H9 (cell line): ENCODE data around the gene SFMBT2. TPM values are rescaled to one million over a fixed set of nuclear protein-coding genes. Genes with fewer than 3 reads are reported as not detected.

Experiments used
- DNase-seq: peaks from one replicate; pipeline ENCODE4 v3.0.0-alpha.2; 2017
- H2AFZ ChIP-seq: one replicate; pipeline ENCODE4 v1.6.1; 2013; ENCODE audit warnings: mild to moderate bottlenecking, low read length, control low read depth, moderate library complexity
- H2AK5ac ChIP-seq: 2 replicates; pipeline ENCODE4 v1.6.1; 2013; ENCODE audit warnings: low read length, control low read depth, mixed read lengths; ENCODE audit not compliant: insufficient read length
- H2BK120ac ChIP-seq: one replicate; pipeline ENCODE4 v1.6.1; 2013; ENCODE audit warnings: low read depth, mild to moderate bottlenecking, low read length, control low read depth, inconsistent platforms; ENCODE audit not compliant: poor library complexity, severe bottlenecking
- H2BK12ac ChIP-seq: 2 replicates; pipeline ENCODE4 v1.6.1; 2013; ENCODE audit warnings: low read length, control low read depth, mixed read lengths, low read depth; ENCODE audit not compliant: insufficient read length
- H2BK15ac ChIP-seq: 2 replicates; pipeline ENCODE4 v1.6.1; 2013; ENCODE audit warnings: low read depth, low read length, control low read depth
- H2BK20ac ChIP-seq: one replicate; pipeline ENCODE4 v1.6.1; 2013; ENCODE audit warnings: low read depth, mild to moderate bottlenecking, low read length, control low read depth, inconsistent platforms; ENCODE audit not compliant: poor library complexity, severe bottlenecking
- H2BK5ac ChIP-seq: 2 replicates; pipeline ENCODE4 v1.6.1; 2013; ENCODE audit warnings: low read length, control low read depth, mixed read lengths; ENCODE audit not compliant: insufficient read length
- H3K14ac ChIP-seq: 2 replicates; pipeline ENCODE4 v1.6.1; 2013; ENCODE audit warnings: low read length, control low read depth; ENCODE audit not compliant: insufficient read depth
- H3K18ac ChIP-seq: 2 replicates; pipeline ENCODE4 v1.6.1; 2013; ENCODE audit warnings: low read depth, mild to moderate bottlenecking, mixed read lengths, low read length, control low read depth; ENCODE audit not compliant: insufficient read length
- H3K23ac ChIP-seq: 2 replicates; pipeline ENCODE4 v1.6.1; 2013; ENCODE audit warnings: low read length, control low read depth, mixed read lengths, low read depth; ENCODE audit not compliant: insufficient read length
- H3K23me2 ChIP-seq: 2 replicates; pipeline ENCODE4 v1.6.1; 2013; ENCODE audit warnings: low read depth, mild to moderate bottlenecking, mixed read lengths, low read length, control low read depth; ENCODE audit not compliant: insufficient read length, poor library complexity, severe bottlenecking
- H3K27ac ChIP-seq: 2 replicates; pipeline ENCODE4 v1.5.1; 2013; ENCODE audit warnings: low read length, control low read depth, mixed read lengths, low read depth; ENCODE audit not compliant: insufficient read length
- H3K27me3 ChIP-seq: 2 replicates; pipeline ENCODE4 v1.6.1; 2013; ENCODE audit warnings: low read length, control low read depth, inconsistent platforms; ENCODE audit not compliant: insufficient read depth
- H3K4ac ChIP-seq: 2 replicates; pipeline ENCODE4 v1.6.1; 2013; ENCODE audit warnings: low read depth, mild to moderate bottlenecking, control low read depth, inconsistent platforms, low read length, moderate library complexity
- H3K4me1 ChIP-seq: 2 replicates; pipeline ENCODE4 v1.6.1; 2013; ENCODE audit warnings: low read length, control low read depth, inconsistent platforms; ENCODE audit not compliant: insufficient read depth
- H3K4me2 ChIP-seq: 2 replicates; pipeline ENCODE4 v1.6.1; 2013; ENCODE audit warnings: low read length, control low read depth, mixed read lengths; ENCODE audit not compliant: insufficient read length, insufficient read depth
- H3K56ac ChIP-seq: 2 replicates; pipeline ENCODE4 v1.6.1; 2013; ENCODE audit warnings: low read depth, mild to moderate bottlenecking, mixed read lengths, low read length, control low read depth; ENCODE audit not compliant: insufficient read length
- H3K79me1 ChIP-seq: 2 replicates; pipeline ENCODE4 v1.6.1; 2013; ENCODE audit warnings: low read depth, mild to moderate bottlenecking, moderate library complexity, low read length, control low read depth, inconsistent platforms; ENCODE audit not compliant: insufficient read depth, poor library complexity, severe bottlenecking
- H3K79me2 ChIP-seq: 2 replicates; pipeline ENCODE4 v1.6.1; 2013; ENCODE audit warnings: low read length, control low read depth, inconsistent platforms; ENCODE audit not compliant: insufficient read depth
- H3K9ac ChIP-seq: 2 replicates; pipeline ENCODE4 v1.6.1; 2013; ENCODE audit warnings: low read length, control low read depth, mixed read lengths; ENCODE audit not compliant: insufficient read length; ENCODE audit errors: extremely low read depth
- H3K9me3 ChIP-seq: one replicate; pipeline ENCODE4 v1.6.1; 2013; ENCODE audit warnings: low read depth, low read length, inconsistent platforms; ENCODE audit not compliant: control insufficient read depth
- H3T11ph ChIP-seq: one replicate; pipeline ENCODE4 v1.6.1; 2013; ENCODE audit warnings: mild to moderate bottlenecking, low read length, control low read depth, inconsistent platforms
- H4K20me1 ChIP-seq: one replicate; pipeline ENCODE4 v1.6.1; 2013; ENCODE audit not compliant: control insufficient read depth, insufficient read length, insufficient read depth
- H4K5ac ChIP-seq: 2 replicates; pipeline ENCODE4 v1.6.1; 2013; ENCODE audit warnings: low read depth, mild to moderate bottlenecking, mixed read lengths, low read length, control low read depth; ENCODE audit not compliant: insufficient read length
- H4K8ac ChIP-seq: replicated peaks from 2 replicates; pipeline ENCODE4 v1.6.1; 2013; ENCODE audit warnings: low read length, control low read depth, mixed read lengths, low read depth; ENCODE audit not compliant: insufficient read length
- H4K91ac ChIP-seq: 2 replicates; pipeline ENCODE4 v1.6.1; 2013; ENCODE audit warnings: low read depth, mild to moderate bottlenecking, moderate library complexity, mixed read lengths, low read length, control low read depth; ENCODE audit not compliant: insufficient read length
- H3K27ac Mint-ChIP-seq, 3 experiments: 2 replicates in 2 of 3; 3 replicates in 1 of 3; pipeline ENCODE4 v1.8.0; 2020 to 2021; ENCODE audit warnings: mixed read lengths in 3 of 3, mild to moderate bottlenecking in 1 of 3, moderate library complexity in 1 of 3
- H3K27me3 Mint-ChIP-seq: 2 replicates; pipeline ENCODE4 v1.8.0; 2021; ENCODE audit warnings: low read depth, mild to moderate bottlenecking, moderate library complexity, mixed read lengths
- H3K36me3 Mint-ChIP-seq, 3 experiments: 2 replicates in 2 of 3; 3 replicates in 1 of 3; pipeline ENCODE4 v1.8.0; 2020 to 2021; ENCODE audit warnings: low read depth in 3 of 3, mixed read lengths in 3 of 3; ENCODE audit not compliant: insufficient read depth in 1 of 3
- H3K4me1 Mint-ChIP-seq, 2 experiments: 2 replicates each; pipeline ENCODE4 v1.8.0; 2020; ENCODE audit warnings: mixed read lengths in 2 of 2
- H3K4me3 Mint-ChIP-seq, 2 experiments: 2 replicates in 1 of 2; 3 replicates in 1 of 2; pipeline ENCODE4 v1.8.0; 2020 to 2021; ENCODE audit warnings: mild to moderate bottlenecking in 2 of 2, mixed read lengths in 2 of 2, moderate library complexity in 1 of 2
- H3K9me3 Mint-ChIP-seq, 2 experiments: 2 replicates in 1 of 2; 3 replicates in 1 of 2; pipeline ENCODE4 v1.8.0; 2020; ENCODE audit warnings: mild to moderate bottlenecking in 2 of 2, mixed read lengths in 2 of 2, moderate library complexity in 1 of 2
- CTCF ChIP-seq: fragments of 200-600 bp; sonication (generic); conservative IDR thresholded peaks from 3 replicates; pipeline ENCODE4 v1.8.0; 2021; ENCODE audit warnings: antibody characterized with exemption, mild to moderate bottlenecking
- WGBS: extraction: QIAGEN DNeasy Blood & Tissue Kit; methylation state at CpG from one replicate; pipeline ENCODE4 v1.1.7; 2013; ENCODE audit warnings: missing lambda C conversion rate, low lambda C conversion rate, mixed read lengths; ENCODE audit not compliant: insufficient read length; ENCODE audit errors: extremely low coverage; 5-methylcytosine and 5-hydroxymethylcytosine counted together
- total RNA-seq: library from RNA; stranded (reverse); gene quantifications from 2 replicates; pipeline ENCODE4 v1.2.1, GENCODE V29; 2021

Gene SFMBT2
- total RNA-seq, 1 experiment from 2014 or later: 5.3 TPM

GRCh38 chr10:7291487-7292270, 119.2 kb downstream of the SFMBT2 start:
- H3K27me3 Mint-ChIP-seq: no peaks in the 10 kb centered on the region
- Histone ChIP-seq H3K79me2 (no peaks in the 10 kb centered on the region), H2AK5ac (no peak overlapping the region), H2AFZ (no peak overlapping the region), H4K5ac (no peak overlapping the region), H3K4me2 (no peak overlapping the region), H3K14ac (no peak overlapping the region), H4K20me1 (no peaks in the 10 kb centered on the region), H3K27me3 (no peaks in the 10 kb centered on the region), H2BK120ac (no peak overlapping the region), H4K91ac (no peak overlapping the region), H3K23me2 (no peaks in the 10 kb centered on the region), H3T11ph (no peak overlapping the region), H3K9me3 (no peaks in the 10 kb centered on the region), H3K79me1 (no peaks in the 10 kb centered on the region), H2BK15ac (no peak overlapping the region), H4K8ac (no peak overlapping the region), H2BK20ac (no peak overlapping the region), H2BK5ac (no peak overlapping the region), H3K27ac (no peak overlapping the region), H3K23ac (no peak overlapping the region), H3K56ac (no peak overlapping the region), H3K4ac (no peak overlapping the region), H3K4me1 (no peaks in the 10 kb centered on the region), H2BK12ac (no peak overlapping the region), H3K9ac (no peak overlapping the region), H3K18ac (no peak overlapping the region)
- no peaks in the 10 kb centered on the region for H3K36me3 Mint-ChIP-seq
- no peaks in the 10 kb centered on the region for H3K9me3 Mint-ChIP-seq
- no peak for DNase-seq
- no peak overlapping the region for H3K4me3 Mint-ChIP-seq
- TF ChIP-seq CTCF: no peak
- H3K27ac Mint-ChIP-seq: peak overlapping the region in 2 of 3 experiments; percentile 13 to 89; a peak in 2 of 7 replicates
- WGBS: no CpG with 5 or more reads among the region's 8 CpGs
- peaks cover 13 to 17% of the 10 kb centered on the region in 2 experiments for H3K4me1 Mint-ChIP-seq
